VCaP (cell line): ENCODE results near the gene SYNCRIP.
"Not testable (repeated sequence)": the region's sequence is repeated elsewhere in the genome, so short reads cannot be mapped to it uniquely, and the experiment has no call there.

Experiments
- H3K27ac ChIP-seq: fragments of 450-650 bp; 2 replicates; pipeline ENCODE4 v1.5.1; 2017
- TF ChIP-seq, protein P1 (sequence below): fragments of 450-650 bp; conservative IDR thresholded peaks from 2 replicates; pipeline ENCODE4 v1.5.1; 2017; ENCODE audit warnings: mild to moderate bottlenecking, moderate library complexity

SYNCRIP gene

DNA sequence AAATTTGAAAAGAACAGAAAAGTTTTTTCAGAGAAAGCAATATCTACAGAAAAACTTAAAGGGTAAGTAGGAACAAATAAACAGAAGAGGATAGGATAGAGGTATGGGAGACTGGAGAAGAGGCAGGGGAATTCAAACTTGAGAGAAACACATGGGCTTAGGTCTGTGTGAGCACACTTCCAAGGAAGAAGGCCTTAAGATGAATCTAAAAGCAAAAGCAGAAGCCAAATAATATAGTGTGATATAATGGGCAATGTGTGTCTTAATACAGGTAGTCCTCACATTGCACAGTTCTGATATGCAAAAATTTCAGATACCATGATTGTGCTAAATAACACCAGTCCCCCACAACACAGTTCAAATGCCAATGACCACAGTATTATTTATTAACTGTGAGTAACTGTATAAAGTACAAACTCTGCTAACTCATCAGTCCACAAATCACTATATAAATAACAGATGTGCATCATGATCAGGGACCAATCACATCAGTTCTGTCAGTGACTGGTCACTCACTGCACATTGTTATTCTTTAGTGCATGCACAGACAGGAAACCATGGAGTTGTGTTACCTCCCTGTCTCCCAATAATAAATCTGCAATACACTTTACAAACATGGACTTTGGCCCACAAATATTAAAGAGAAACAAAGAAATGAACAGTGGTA is 67.6 kb downstream of the SYNCRIP start:
- H3K27ac ChIP-seq, result peak overlapping the region; percentile 28
- TF ChIP-seq, protein P1, sequence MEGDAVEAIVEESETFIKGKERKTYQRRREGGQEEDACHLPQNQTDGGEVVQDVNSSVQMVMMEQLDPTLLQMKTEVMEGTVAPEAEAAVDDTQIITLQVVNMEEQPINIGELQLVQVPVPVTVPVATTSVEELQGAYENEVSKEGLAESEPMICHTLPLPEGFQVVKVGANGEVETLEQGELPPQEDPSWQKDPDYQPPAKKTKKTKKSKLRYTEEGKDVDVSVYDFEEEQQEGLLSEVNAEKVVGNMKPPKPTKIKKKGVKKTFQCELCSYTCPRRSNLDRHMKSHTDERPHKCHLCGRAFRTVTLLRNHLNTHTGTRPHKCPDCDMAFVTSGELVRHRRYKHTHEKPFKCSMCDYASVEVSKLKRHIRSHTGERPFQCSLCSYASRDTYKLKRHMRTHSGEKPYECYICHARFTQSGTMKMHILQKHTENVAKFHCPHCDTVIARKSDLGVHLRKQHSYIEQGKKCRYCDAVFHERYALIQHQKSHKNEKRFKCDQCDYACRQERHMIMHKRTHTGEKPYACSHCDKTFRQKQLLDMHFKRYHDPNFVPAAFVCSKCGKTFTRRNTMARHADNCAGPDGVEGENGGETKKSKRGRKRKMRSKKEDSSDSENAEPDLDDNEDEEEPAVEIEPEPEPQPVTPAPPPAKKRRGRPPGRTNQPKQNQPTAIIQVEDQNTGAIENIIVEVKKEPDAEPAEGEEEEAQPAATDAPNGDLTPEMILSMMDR, result no peak

DNA sequence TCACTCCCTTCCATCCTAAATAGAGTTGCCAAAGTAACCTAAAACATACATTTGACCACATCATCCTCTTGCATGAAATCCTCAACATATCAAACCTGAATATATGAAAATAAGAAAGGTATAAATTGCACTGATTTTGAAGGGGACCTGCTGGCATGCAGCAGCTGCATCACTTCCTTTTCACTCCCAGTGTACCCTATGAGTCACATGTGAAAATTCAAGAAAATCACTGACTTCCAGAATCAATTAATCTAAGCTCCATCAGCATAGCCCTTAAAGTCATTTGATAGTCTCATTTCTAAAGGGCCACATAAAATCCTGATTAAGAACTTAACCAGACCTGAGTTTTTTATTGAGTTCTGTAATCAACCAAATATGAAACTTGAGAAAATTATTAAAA is 73.4 kb downstream of the SYNCRIP start:
- no peak overlapping the region for H3K27ac ChIP-seq
- TF ChIP-seq, protein P1, result no peak

DNA sequence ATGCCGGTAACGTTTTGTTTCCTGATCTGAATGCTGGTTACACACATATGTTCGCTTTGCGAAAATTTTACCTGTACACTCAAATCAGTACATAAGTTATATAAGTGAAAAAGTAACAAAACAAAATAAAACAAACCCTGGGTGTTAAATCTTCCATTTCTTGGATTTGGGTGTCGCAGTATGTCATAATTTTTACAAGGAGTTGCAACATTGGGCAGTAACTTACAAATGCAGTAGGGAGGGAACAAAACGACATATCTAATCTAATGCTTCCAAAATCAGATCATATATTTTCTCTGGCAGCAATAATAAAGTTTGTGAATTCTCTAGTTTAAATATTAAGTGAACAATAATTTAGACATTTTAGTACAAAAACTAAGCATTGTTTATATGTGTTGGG is 74.3 kb downstream of the SYNCRIP start:
- H3K27ac ChIP-seq, result no peak overlapping the region
- TF ChIP-seq, protein P1, result no peak

DNA sequence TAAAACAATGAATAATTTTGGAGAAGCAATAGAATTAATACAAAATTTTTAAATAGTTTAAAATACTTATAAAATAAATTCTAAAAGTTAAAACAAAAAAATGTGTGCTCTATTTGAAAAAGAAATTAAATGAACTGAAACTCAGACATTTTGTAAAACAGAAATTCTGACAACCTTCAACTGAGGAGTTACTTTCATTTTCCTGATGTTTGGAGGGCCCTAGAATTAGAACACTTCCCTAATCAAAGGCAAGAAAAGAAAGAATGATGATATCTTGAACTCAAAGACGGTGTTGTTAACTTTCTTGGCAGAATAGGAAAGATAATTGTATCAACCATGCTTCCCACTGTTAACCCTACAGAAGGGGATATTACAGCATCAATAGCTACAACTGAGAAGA is 77.0 kb downstream of the SYNCRIP start:
- TF ChIP-seq, protein P1, result no peak
- H3K27ac ChIP-seq, result no peak overlapping the region

DNA sequence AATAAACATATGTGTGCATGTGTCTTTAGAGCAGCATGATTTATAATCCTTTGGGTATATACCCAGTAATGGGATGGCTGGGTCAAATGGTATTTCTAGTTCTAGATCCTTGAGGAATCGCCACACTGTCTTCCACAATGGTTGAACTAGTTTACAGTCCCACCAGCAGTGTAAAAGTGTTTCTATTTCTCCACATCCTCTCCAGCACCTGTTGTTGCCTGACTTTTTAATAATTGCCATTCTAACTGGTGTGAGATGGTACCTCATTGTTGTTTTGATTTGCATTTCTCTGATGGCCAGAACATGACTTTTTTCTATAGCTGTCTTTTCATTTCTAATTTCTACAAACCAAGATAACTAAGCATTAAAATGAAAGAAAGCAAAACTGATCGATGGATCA is 78.5 kb downstream of the SYNCRIP start:
- not testable (repeated sequence) for H3K27ac ChIP-seq
